HG03097 (cell line): ENCODE measurements around the gene DCLK1.
"Not testable (repeated sequence)": the region's sequence is repeated elsewhere in the genome, so short reads cannot be mapped to it uniquely, and the experiment has no call there.

Source experiments
- ATAC-seq: cut with Tn5 transposase; IDR thresholded peaks from one replicate; pipeline ENCODE4 v1.9.1; 2021; ENCODE audit not compliant: unreplicated experiment, low FRiP score

DCLK1 gene

GRCh38 chr13:35990196-35990595 is 141.0 kb downstream of the DCLK1 start:
- ATAC-seq, result no peak

GRCh38 chr13:35988648-35989081 is 142.5 kb downstream of the DCLK1 start:
- ATAC-seq, result no peak

DNA sequence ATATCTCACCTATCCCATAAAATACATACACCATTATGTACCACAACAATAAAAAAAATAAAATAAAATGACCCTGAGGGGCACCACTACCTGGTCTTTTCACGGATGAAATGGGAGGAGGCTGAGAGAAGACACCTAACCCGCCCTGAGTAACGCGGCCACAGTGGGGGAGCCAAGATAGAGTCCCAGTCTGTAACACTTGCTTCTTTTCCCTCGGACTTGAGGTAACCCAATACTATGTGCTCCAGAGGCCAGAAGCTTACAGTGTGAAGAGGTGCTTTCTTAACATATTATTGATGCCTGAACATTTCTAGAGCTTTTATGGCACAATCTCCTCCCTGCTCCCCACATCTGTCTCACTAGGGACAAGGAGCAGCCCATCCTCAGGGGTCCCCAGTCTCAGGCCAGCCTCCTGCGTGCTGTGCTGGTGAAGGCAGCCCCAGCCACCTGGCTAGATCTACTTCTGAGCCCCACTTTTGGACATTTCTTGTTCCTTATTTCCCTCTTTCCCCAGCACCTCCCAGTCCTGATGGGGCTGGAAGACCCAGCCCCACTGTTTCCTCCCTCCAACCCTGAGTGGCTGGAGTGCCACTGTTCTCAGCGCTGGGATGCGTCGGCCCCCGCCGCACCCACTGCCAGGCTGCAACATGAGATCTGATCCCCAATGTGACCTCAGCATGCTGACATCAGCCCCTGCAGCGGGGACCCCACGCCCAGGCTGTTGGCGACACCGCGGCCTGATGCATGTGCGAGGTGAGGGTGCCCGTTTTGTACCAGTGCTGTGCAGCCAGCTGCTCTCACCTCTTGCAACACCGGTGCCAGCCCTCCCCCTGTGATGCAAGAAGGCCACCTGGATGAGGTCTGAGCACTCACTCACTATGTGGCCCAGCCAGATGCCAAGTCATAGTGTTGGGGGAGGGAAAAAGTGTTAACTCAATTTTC is 143.3 kb downstream of the DCLK1 start:
- no peak for ATAC-seq

DNA sequence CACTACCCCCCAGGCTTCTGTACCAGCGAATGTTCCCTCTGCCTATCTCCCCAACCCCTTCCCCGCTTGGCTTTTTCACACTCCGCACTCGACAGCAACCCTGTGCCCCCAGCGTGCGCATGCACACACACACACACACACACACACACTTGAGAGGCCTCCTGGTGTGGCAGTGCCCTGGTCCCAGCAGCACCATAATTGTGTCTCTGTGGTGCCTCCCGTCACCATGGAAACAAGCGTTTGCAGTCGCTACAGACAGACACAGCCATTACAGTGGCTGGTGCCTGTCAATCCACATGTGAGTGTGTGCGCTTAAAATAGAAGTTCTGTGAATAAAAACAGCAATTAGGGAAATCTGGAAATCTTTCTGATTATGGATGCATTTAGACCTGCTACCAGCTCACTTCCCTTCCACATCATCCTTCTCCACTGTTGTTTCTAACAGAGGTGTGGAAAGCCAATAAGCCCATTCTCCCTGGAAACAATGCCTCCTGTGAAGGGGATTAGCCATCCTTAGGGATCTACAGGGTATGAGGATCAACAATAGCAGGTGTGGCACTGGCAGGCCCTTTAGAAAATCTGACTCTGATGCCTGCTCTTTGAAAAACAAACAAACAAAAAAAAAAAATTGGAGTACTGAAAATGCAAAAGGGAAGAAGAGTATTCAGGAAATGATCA is 146.3 kb downstream of the DCLK1 start:
- no peak for ATAC-seq

GRCh38 chr13:35984287-35984686 is 146.9 kb downstream of the DCLK1 start:
- no peak for ATAC-seq

GRCh38 chr13:35983703-35984102 is 147.5 kb downstream of the DCLK1 start:
- ATAC-seq, result not testable (repeated sequence)

- no peak for ATAC-seq
Measured at GRCh38 chr13:35983206-35983605, 148.0 kb downstream of the DCLK1 start.

DNA sequence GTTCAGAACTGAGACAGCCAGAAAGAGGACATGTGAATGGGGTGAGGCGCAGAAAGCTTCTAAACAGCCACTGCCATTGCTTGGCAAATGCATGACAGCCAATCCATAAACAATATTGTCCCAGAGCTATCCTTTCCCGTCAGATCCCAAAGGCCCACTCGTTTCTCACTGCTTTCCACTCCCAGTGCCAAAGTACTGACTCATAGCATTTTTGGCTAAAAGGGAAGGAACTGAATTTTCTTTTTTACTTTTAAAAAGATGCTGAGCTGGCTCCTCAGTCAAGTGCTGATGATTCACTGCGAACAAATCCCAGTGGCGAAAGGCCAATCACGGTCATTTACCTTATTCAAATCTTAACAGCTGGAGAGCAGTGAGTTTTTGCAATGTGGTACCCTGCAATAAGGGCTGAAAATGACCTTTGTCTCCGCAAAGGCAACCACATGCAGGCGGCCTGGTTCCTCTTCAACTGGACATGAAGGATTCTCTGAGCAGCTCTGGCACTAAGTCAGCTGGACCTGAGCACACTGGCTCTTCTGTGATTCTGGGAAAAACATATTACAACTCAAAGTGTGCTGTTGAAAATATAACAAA is 151.7 kb downstream of the DCLK1 start:
- no peak for ATAC-seq

DNA sequence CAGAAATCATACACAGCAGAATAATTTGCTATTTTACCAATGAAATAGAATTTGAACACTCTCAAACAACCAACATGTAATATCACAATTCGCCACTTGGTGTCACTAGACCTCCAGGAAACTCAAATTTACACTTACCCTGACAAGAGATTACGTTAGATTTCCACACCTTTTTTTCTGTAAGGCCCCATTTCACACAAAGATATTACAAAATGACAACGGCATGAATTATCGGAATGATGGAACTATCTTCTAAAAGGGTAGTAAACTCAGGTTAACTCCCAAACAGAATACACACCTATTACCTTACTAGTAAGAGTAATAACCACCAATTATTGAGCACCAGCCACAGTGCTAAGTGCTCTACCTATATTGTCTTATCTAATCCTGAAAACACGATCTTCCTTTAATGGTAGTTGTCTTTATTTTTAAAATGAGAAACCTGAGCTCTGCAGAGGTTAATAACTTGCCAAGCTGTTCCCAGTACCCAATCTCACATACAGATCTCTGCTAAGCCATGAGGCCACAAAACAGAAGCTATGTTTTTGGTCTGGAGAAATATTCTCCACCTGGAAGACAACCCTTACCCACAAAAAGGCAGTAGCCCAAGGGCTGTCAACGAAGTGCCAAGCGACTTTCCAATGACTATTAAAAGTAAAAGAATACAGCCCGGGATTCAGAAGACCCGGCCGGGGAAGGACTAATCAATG is 152.4 kb downstream of the DCLK1 start:
- ATAC-seq, result no peak

GRCh38 chr13:35977060-35977459 is 154.1 kb downstream of the DCLK1 start:
- no peak for ATAC-seq

GRCh38 chr13:35976126-35976525 is 155.1 kb downstream of the DCLK1 start:
- ATAC-seq, result no peak

DNA sequence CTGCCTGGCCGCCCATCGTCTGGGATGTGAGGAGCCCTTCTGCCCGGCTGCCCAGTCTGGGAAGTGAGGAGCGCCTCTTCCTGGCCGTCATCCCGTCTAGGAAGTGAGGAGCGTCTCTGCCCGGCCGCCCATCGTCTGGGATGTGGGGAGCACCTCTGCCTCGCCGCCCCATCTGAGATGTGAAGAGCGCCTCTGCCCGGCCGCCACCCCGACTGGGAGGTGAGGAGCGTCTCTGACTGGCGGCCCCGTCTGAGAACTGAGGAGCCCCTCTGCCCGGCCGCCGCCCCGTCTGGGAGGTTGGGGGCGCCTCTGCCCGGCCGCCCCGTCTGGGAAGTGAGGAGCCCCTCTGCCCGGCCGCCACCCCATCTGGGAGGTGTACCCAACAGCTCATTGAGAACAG is 164.2 kb downstream of the DCLK1 start:
- not testable (repeated sequence) for ATAC-seq

DNA sequence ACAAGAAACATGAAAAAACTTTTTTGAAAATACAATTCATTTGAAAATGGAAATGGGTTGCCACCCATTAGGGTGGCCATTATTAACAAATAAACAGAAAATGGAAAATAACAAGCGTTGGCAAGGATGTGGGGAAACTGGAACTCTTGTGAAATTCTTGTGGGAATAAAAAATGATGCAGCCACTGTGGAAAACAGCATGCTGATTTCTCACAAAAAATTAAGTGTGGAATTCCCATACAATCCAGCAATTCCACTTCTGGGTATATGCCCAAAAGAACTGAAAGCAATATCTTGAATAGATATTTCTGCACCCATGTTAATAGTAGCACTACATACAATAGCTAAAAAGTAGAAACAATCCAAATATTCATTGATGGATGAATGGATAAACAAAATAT is 165.2 kb downstream of the DCLK1 start:
- no peak for ATAC-seq

- no peak for ATAC-seq
Measured at GRCh38 chr13:35965226-35965927, 165.8 kb downstream of the DCLK1 start.

- no peak for ATAC-seq
Measured at GRCh38 chr13:35964863-35965180, 166.4 kb downstream of the DCLK1 start.

DNA sequence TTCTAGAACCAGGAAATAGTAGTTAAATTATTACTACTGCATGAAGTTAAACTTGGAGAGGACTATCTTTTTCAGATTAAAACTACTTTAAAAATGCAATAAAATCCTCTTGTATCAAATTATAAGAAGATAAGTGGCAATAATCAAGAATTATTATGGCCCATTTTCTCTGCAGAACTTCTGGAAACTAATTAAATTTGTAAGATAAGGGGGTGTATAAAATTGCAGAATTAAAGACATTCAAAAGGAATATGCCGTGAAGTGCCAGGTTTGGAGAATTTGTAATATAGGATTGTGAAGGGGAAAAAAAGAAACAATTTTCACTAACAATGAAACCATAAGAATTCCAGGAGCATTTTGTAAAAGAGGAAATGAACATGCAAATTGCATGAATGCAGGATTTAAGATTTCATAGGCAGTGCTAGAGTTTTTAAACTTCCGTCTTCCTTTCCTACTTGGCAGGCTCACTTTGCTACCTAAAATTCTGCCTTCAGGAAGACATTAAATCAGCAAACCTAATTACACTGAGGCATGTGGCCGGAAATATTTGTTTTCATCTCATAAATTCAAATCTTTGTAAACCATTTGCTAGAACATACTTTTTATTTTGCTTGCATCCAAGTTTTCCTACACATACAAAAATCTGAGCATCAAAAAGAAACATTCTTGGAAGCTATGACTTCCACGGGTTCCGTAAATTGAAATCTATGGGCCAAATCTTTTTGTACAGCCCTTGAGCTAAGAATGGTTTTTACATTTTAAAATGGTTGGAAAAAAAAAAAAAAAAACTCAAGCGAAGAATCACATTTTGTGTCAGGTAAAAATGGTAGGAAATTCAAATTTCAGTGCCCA is 166.9 kb downstream of the DCLK1 start:
- ATAC-seq, result no peak

DNA sequence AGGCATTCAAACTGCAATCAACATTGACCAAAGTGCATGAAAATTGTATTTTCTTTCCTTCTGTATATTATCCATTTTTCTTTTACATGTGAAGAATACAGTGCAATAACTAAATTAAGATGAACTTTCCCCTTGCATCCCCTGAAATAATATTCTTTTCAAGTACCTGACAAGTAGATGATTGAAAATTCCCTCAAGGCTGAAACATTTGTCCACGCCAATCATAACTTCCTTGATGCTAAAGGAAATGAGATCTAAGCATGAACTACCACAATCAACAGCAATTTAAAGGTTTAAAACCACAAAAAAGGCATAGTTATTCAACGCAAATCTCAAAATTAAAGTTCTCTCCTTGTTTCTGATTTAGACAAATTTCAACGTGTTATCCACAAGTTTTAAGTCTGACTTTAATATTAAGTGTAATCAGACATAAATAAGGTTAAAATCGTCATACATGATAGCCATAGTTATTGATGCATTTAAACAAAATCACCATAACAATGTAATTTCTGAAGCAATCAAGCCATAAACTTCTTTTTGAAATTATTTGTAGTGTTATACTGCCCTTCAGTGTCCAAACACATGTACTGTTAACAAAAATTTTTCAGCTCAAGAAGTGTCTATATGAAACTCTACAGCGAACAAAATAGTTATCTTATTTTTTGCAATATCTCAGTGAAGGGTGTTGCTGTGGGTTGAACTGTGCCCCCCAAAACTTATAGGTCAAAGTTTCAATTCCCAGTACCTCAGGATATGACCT is 169.5 kb downstream of the DCLK1 start:
- no peak for ATAC-seq

GRCh38 chr13:35961002-35961401 is 170.2 kb downstream of the DCLK1 start:
- ATAC-seq, result no peak

- no peak for ATAC-seq
Measured at GRCh38 chr13:35957996-35958395, 173.2 kb downstream of the DCLK1 start.
